SK-N-SH (cell line): ENCODE results near the gene KBTBD4. TPM values are rescaled to one million over a fixed set of nuclear protein-coding genes. Genes with fewer than 3 reads are reported as not detected.

Source experiments
- CTCF ChIA-PET: fragments of 300-600, 350-600 bp; formaldehyde crosslinking; extraction: SDS; loops from one replicate; lab custom pipeline; 2021; lab: Yijun Ruan, JAX
- POLR2A ChIA-PET: fragments of 350-600 bp; sonication (Branson Sonifier 250); formaldehyde crosslinking; extraction: SDS; loops from one replicate; lab custom pipeline; 2020; ENCODE audit warnings: antibody characterized with exemption, inconsistent platforms; lab: Yijun Ruan, JAX
- DNase-seq: peaks from one replicate; pipeline ENCODE4 v3.0.0; 2012
- H2AFZ ChIP-seq: fragments of 200-600 bp; sonication (generic); 2 replicates; pipeline ENCODE4 v1.8.1; 2016; ENCODE audit warnings: antibody characterized with exemption, mild to moderate bottlenecking, low read depth
- H3F3A ChIP-seq: fragments of 200-600 bp; sonication (generic); replicated peaks from 2 replicates; pipeline ENCODE3; 2016; ENCODE audit warnings: antibody characterized with exemption, mild to moderate bottlenecking; ENCODE audit not compliant: insufficient read depth
- H3K27ac ChIP-seq, 2 experiments: fragments of 200-500 bp in 1 of 2; fragments of 200-600 bp in 1 of 2; sonication (Bioruptor generic) in 1 of 2; sonication (generic), shearing (Covaris generic) in 1 of 2; 2 replicates each; pipeline versions ENCODE4 v1.5.1 to v1.6.1; 2014 to 2016; ENCODE audit warnings: low read depth in 2 of 2, inconsistent platforms in 1 of 2, low read length in 1 of 2, mild to moderate bottlenecking in 1 of 2, mixed read lengths in 1 of 2
- H3K27me3 ChIP-seq: fragments of 200-600 bp; sonication (generic), shearing (Covaris generic); 2 replicates; pipeline ENCODE4 v1.6.1; 2016; ENCODE audit warnings: mixed run types; ENCODE audit not compliant: insufficient read depth
- H3K36me3 ChIP-seq, 2 experiments: fragments of 200-500 bp in 1 of 2; fragments of 200-600 bp in 1 of 2; sonication (Bioruptor generic) in 1 of 2; sonication (generic) in 1 of 2; replicated peaks in 1 of 2; 2 replicates each; pipeline versions ENCODE3 to v1.5.1; 2014 to 2016; ENCODE audit warnings: low read length in 1 of 2, mild to moderate bottlenecking in 1 of 2; ENCODE audit not compliant: insufficient read depth in 2 of 2, control insufficient read depth in 1 of 2
- H3K4me1 ChIP-seq, 2 experiments: fragments of 200-500 bp in 1 of 2; fragments of 200-600 bp in 1 of 2; sonication (Bioruptor generic) in 1 of 2; sonication (generic), shearing (Covaris generic) in 1 of 2; 2 replicates each; pipeline versions ENCODE4 v1.5.1 to v1.6.1; 2014 to 2016; ENCODE audit warnings: low read depth in 1 of 2, low read length in 1 of 2, mixed run types in 1 of 2; ENCODE audit not compliant: insufficient read depth in 2 of 2, control insufficient read depth in 1 of 2
- H3K4me2 ChIP-seq: fragments of 200-600 bp; sonication (generic), shearing (Covaris generic); 2 replicates; pipeline ENCODE4 v1.6.1; 2017; ENCODE audit warnings: mixed run types
- H3K4me3 ChIP-seq, 2 experiments: fragments of 200-500 bp in 1 of 2; fragments of 200-600 bp in 1 of 2; sonication (Bioruptor generic) in 1 of 2; sonication (generic), shearing (Covaris generic) in 1 of 2; 2 replicates each; pipeline versions ENCODE4 v1.5.1 to v1.8.1; 2014 to 2016; ENCODE audit warnings: low read depth in 2 of 2, inconsistent platforms in 1 of 2, low read length in 1 of 2, mild to moderate bottlenecking in 1 of 2, mixed read lengths in 1 of 2, moderate library complexity in 1 of 2
- H3K79me2 ChIP-seq: fragments of 200-600 bp; sonication (generic); 2 replicates; pipeline ENCODE4 v1.8.1; 2017; ENCODE audit warnings: mild to moderate bottlenecking; ENCODE audit not compliant: insufficient read depth
- H3K9ac ChIP-seq: fragments of 200-600 bp; sonication (generic); 2 replicates; pipeline ENCODE4 v1.6.1; 2017; ENCODE audit warnings: mixed run types
- H3K9me2 ChIP-seq: fragments of 200-600 bp; sonication (generic); 2 replicates; pipeline ENCODE4 v1.6.1; 2017; ENCODE audit warnings: mixed run types
- H3K9me3 ChIP-seq: fragments of 200-600 bp; sonication (generic); 2 replicates; pipeline ENCODE4 v1.6.1; 2017; ENCODE audit warnings: mixed run types, mild to moderate bottlenecking, moderate library complexity
- H4K20me1 ChIP-seq: fragments of 200-600 bp; sonication (generic); 2 replicates; pipeline ENCODE4 v1.6.1; 2017; ENCODE audit warnings: mild to moderate bottlenecking, mixed run types; ENCODE audit not compliant: insufficient read depth
- CHD2 ChIP-seq: fragments of 150-350 bp; IDR thresholded peaks from 2 replicates; pipeline ENCODE4 v1.6.1; 2018; ENCODE audit warnings: low read length; ENCODE audit not compliant: partially characterized antibody
- ELF1 ChIP-seq: IDR thresholded peaks from 2 replicates; pipeline ENCODE4 v1.4.0; 2012
- EP300 ChIP-seq, 2 experiments: IDR thresholded peaks; 2 replicates each; pipeline versions ENCODE4 v1.4.0 to v1.6.1; 2012; ENCODE audit warnings: borderline replicate concordance in 1 of 2, low read depth in 1 of 2, low read length in 1 of 2
- EZH2phosphoT487 ChIP-seq: fragments of 200-600 bp; sonication (generic); IDR thresholded peaks from 2 replicates; pipeline ENCODE4 v1.6.1; 2017; ENCODE audit warnings: low read depth, mixed run types, mild to moderate bottlenecking, antibody characterized with exemption, moderate library complexity, borderline replicate concordance
- FOSL2 ChIP-seq: IDR thresholded peaks from 2 replicates; pipeline ENCODE4 v1.4.0; 2012; ENCODE audit warnings: low read depth, mild to moderate bottlenecking, moderate library complexity, borderline replicate concordance
- FOXJ3 ChIP-seq: sonication (generic); formaldehyde crosslinking; IDR thresholded peaks from 2 replicates; pipeline ENCODE4 v1.5.1; 2020; ENCODE audit warnings: mild to moderate bottlenecking, missing genetic modification reagents
- FOXM1 ChIP-seq: IDR thresholded peaks from 2 replicates; pipeline ENCODE4 v1.4.0; 2012; ENCODE audit warnings: low read depth, mild to moderate bottlenecking
- GABPA ChIP-seq: IDR thresholded peaks from 2 replicates; pipeline ENCODE4 v1.4.0; 2012; ENCODE audit warnings: low read depth, mild to moderate bottlenecking
- JUND ChIP-seq: IDR thresholded peaks from 2 replicates; pipeline ENCODE4 v1.4.0; 2012
- MEF2A ChIP-seq: IDR thresholded peaks from 2 replicates; pipeline ENCODE4 v1.4.0; 2012; ENCODE audit warnings: low read depth, borderline replicate concordance
- MXI1 ChIP-seq: IDR thresholded peaks from 2 replicates; pipeline ENCODE4 v1.6.1; 2012; ENCODE audit warnings: mild to moderate bottlenecking, low read depth, low read length, improper control_type of control experiment
- NFIC ChIP-seq: IDR thresholded peaks from 2 replicates; pipeline ENCODE4 v1.4.0; 2012; ENCODE audit warnings: borderline replicate concordance
- NRF1 ChIP-seq: IDR thresholded peaks from 2 replicates; pipeline ENCODE4 v1.6.1; 2012; ENCODE audit warnings: low read depth, mild to moderate bottlenecking, low read length
- POLR2AphosphoS5 ChIP-seq: IDR thresholded peaks from 2 replicates; pipeline ENCODE4 v1.6.1; 2012; ENCODE audit warnings: low read depth, low read length
- RFX5 ChIP-seq: IDR thresholded peaks from 2 replicates; pipeline ENCODE4 v1.6.1; 2012; ENCODE audit warnings: mild to moderate bottlenecking, improper control_type of control experiment, low read length
- RXRA ChIP-seq: IDR thresholded peaks from 2 replicates; pipeline ENCODE4 v1.4.0; 2012; ENCODE audit warnings: low read depth, mild to moderate bottlenecking, borderline replicate concordance
- SMC3 ChIP-seq: IDR thresholded peaks from 2 replicates; pipeline ENCODE4 v1.6.1; 2012; ENCODE audit warnings: low read depth, low read length, improper control_type of control experiment
- YY1 ChIP-seq: IDR thresholded peaks from 2 replicates; pipeline ENCODE4 v1.4.0; 2012; ENCODE audit warnings: low read depth, mild to moderate bottlenecking
- WGBS: methylation state at CpG from one replicate; pipeline ENCODE4 v1.1.6; 2017; ENCODE audit warnings: low lambda C conversion rate; 5-methylcytosine and 5-hydroxymethylcytosine counted together
- polyA plus RNA-seq, 3 experiments: library from polyadenylated mRNA; depleted of rRNA; stranded (reverse); fragments of >200 nt; gene quantifications; 2 replicates each; pipeline ENCODE4 v1.2.3, GENCODE V29; 2012
- TF ChIP-seq, protein P1 (sequence below): IDR thresholded peaks from 2 replicates; pipeline ENCODE4 v1.4.0; 2012; ENCODE audit warnings: low read depth, borderline replicate concordance
- TF ChIP-seq, protein P2 (sequence below): fragments of 200-600 bp; sonication (generic); IDR thresholded peaks from 2 replicates; pipeline ENCODE4 v1.6.1; 2017; ENCODE audit warnings: antibody characterized with exemption, mild to moderate bottlenecking, moderate library complexity

KBTBD4 gene
- polyA plus RNA-seq, 1 of the 3 experiments (the other 2 are of a cell fraction) = 16.8 TPM

DNA sequence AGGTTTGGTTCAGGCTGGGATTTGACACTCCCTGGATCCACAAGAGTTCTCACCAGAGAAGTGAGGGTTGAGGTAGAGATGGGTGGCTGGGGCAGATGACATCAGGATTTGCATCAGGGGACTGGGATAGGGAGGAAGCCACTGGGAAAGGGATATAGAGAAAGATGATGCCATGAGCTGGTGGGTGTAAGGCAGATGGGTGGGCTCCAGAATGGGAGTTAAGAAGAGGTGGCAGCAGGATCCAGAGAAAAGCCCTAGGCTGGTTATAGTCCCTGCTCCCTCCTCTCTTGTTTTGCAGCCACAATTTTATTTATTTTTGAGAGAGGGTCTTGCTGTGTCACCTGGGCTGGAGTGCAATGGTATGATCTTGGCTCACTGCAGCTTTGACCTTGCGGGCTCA is 17.2 kb upstream of the KBTBD4 start:
- TF ChIP-seq RFX5 = no peak
- no peak for TF ChIP-seq YY1
- no peak for TF ChIP-seq MXI1
- TF ChIP-seq EZH2phosphoT487 = no peak
- TF ChIP-seq EP300 (IDR thresholded peaks at IDR 0.05; ENCODE audit: borderline replicate concordance in 1 of 2, low read depth in 1 of 2, low read length in 1 of 2) = no peak
- TF ChIP-seq ELF1 = no peak
- no peak for TF ChIP-seq FOSL2
- TF ChIP-seq GABPA = no peak
- TF ChIP-seq NFIC = no peak
- TF ChIP-seq MEF2A = no peak
- no peak for TF ChIP-seq POLR2AphosphoS5
- no peak for TF ChIP-seq CHD2
- TF ChIP-seq, protein P1, sequence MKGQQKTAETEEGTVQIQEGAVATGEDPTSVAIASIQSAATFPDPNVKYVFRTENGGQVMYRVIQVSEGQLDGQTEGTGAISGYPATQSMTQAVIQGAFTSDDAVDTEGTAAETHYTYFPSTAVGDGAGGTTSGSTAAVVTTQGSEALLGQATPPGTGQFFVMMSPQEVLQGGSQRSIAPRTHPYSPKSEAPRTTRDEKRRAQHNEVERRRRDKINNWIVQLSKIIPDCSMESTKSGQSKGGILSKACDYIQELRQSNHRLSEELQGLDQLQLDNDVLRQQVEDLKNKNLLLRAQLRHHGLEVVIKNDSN = no peak
- no peak for TF ChIP-seq RXRA
- TF ChIP-seq JUND = no peak
- TF ChIP-seq NRF1 = no peak
- no peak for TF ChIP-seq FOXM1
- no peak for TF ChIP-seq FOXJ3
- TF ChIP-seq, protein P2, sequence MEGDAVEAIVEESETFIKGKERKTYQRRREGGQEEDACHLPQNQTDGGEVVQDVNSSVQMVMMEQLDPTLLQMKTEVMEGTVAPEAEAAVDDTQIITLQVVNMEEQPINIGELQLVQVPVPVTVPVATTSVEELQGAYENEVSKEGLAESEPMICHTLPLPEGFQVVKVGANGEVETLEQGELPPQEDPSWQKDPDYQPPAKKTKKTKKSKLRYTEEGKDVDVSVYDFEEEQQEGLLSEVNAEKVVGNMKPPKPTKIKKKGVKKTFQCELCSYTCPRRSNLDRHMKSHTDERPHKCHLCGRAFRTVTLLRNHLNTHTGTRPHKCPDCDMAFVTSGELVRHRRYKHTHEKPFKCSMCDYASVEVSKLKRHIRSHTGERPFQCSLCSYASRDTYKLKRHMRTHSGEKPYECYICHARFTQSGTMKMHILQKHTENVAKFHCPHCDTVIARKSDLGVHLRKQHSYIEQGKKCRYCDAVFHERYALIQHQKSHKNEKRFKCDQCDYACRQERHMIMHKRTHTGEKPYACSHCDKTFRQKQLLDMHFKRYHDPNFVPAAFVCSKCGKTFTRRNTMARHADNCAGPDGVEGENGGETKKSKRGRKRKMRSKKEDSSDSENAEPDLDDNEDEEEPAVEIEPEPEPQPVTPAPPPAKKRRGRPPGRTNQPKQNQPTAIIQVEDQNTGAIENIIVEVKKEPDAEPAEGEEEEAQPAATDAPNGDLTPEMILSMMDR = no peak
- TF ChIP-seq SMC3 = no peak
- Histone ChIP-seq H3K4me1 (peaks cover 0 to 11% of the 10 kb centered on the region in 2 experiments; a peak in 1 of 4 replicates), H3K27me3 (peaks cover 13% of the 10 kb centered on the region; the same call in 1 of the 2 replicates), H3K36me3 (no peaks in the 10 kb centered on the region), H3K9me2 (no peaks in the 10 kb centered on the region), H3F3A (no peaks in the 10 kb centered on the region), H4K20me1 (no peaks in the 10 kb centered on the region), H3K4me2 (no peak overlapping the region), H3K9me3 (no peaks in the 10 kb centered on the region), H3K27ac (no peak overlapping the region), H3K79me2 (no peaks in the 10 kb centered on the region), H2AFZ (no peak overlapping the region), H3K4me3 (no peak overlapping the region), H3K9ac (no peak overlapping the region)
- 78% methylated on average over 1 of the region's 1 CpG for WGBS
- no peak for DNase-seq
- POLR2A ChIA-PET = no interaction called here
- CTCF ChIA-PET = interaction anchor here (0.7 to 1.2 kb wide), 3 partner anchors 11 to 43 kb away, joined by 3 to 4 read pairs (median 3); partner anchors contain the start of gene CELF1
